ENCODE data around the gene EPHA8.

The EPHA8 gene

GRCh38 chr1:22625262-22625925 is 62.1 kb downstream of the EPHA8 start:
- no peak for DNase-seq

DNA sequence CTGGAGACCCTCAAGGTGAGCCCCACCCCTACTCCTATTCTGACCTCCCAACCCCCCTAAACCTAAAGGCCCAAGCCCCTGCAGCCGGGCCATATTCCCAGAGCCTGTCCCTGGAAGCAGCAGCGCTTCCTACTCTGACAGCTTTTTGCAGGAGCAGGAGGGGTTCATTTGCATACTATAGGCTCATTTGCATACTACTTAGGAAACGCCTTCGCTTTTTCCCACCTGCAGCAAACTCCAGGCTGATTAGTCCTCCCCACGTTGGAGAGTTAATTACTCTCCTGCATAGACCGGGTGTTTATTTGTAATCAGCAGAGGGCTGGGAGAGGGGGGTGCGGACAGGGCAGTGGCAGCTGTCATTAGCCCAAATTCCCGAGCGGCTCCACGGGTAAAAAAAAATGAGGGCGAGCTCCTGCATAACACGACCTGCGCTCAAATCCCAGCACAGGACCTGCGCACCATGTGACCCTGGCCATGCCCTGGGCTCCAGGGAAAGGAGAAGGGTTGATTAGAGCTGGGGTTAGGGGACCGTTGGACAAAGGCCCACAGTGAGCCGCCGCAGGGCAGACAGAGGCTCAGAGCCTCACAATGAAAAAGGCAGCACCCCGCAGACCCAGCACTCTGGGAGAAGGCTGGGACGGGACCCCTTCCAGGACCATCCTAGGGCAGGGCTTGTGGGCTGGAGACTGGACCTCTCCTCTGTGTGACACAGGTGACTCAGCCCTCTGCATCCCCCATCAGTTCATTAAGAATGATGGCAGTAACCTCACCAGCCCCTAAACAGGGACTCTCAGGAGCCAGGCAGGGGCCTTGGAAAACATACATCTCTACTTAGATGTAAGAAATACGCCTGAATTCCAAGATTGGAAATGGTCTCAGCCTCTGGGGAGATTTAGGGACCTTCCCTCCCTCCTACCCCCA is 63.2 kb downstream of the EPHA8 start:
- no peak for DNase-seq

- no peak for DNase-seq
Measured at GRCh38 chr1:22627331-22627730, 64.0 kb downstream of the EPHA8 start.

DNA sequence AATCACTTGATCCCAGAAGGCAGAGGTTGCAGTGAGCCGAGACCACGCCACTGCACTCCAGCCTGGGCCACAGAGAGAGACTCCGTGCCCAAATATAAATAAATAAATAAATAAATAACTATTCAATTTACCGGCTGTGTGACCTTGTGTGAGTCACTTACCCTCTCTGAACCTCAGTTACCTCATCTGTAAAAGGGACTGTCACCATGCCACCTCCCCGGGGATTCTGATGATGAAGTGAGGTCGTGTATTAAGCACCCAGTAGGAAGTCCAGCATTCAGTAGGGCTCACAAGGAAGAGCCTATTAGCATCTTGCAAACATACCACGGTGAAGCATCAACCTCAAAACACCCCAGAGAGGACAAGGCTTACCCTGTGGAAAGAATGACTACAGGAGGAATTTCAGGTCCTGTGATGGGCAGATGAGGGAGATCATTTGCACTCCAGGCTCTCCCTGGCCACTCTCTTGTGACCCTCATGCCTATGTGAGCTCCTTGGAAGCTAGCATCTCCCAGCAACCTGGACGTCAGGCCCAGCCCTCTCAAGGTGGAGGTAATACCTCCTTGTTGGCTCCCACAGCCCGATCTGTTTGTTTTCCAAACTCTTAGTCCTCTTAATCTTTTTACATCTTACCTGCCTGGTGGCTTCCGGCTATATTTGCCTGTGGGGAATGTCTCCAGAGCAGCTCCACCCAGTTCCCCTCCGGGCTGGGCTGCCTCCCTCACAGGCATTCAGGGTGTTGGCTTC is 65.6 kb downstream of the EPHA8 start:
- no peak for DNase-seq

- DNase-seq = no peak
Measured at GRCh38 chr1:22629886-22630285, 66.6 kb downstream of the EPHA8 start.

DNA sequence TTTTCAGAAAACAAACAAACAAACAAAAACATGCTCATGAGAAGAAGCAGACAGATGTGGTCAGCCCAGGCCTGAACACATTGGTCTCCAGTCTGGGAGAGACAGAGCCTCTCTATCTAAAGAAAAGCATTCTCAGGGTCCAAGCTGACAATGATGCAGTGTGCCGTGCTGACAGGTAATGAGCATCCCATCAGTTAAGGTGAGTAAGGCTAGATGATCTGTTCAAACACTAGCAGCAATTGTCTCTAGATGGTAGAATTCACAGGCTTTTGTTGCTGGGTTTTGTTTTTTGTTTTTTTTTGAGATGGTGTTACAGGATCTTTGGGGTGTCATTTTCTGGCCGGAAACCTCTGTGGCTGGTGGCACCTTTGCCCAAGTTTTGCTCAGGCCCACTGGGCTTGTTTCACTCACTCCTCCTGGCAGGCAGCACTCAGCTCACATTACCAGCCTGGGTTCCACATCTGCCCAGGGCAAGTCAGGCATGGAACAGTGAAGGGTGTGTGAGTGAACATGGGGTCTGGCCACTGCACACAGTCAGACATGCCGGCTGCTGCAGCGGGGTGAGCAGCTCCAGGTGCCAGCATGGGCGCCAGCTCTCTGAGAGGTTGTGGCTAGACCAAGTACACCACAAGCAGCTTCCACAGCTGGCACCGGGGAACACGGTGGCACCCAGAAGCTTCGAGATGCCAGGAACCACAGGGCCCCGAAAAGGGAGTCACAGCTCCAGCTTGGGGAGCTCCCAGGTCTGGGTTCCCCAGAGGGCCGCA is 70.6 kb downstream of the EPHA8 start:
- no peak for DNase-seq

GRCh38 chr1:22635436-22635835 is 72.1 kb downstream of the EPHA8 start:
- DNase-seq = no peak

- no peak for DNase-seq
Measured at GRCh38 chr1:22636353-22636752, 73.1 kb downstream of the EPHA8 start, which contains the start of gene C1QA. TSS of gene C1QA (plus strand) at chr1:22636628. CDS start at chr1:22637617, 989 bp downstream.

DNA sequence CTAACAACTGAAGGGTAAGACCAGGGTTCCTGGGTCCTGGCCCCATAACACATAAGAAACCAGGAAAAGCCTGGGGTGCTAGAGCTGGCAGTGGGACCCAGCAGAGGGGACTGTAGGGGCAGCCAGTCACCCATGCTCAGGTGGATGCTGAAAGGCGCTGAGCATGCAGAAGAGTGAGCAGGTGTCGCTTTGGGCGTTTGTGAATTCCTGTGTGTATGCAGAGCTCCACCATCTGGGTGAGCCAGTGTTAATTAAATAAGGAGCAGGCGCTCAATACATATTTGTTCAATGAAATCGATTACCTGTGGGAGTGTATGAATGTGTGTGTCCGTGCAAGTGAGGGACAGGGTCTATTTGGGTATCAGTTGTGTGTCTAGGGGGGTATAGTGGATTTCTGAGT is 73.6 kb downstream of the EPHA8 start:
- DNase-seq = no peak

DNA sequence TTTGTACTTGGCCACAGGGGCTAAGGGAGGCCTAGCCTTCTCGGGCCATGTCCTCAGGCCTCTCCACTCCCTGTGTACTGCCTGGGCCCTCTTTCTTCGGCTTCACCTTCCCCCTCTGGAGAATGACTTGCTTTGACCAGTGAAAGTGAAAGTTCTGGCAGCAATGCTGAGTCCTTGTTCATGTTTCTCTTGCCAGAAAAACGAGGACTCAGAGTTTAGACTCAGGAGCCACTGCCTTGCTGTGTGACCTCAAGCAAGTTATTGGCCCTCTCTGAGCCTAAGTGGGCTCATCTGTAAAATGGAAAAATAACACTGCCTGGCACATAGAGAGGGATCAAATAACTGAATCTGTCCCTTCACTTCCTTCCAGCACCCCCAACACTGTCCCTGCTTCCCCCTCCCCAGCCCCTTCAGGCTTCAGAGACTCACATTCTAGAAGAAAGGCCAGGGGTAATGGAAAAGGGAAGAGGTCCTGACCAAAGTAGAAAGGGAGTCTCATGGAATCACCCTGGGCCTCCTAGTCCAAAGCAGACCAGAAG is 74.7 kb downstream of the EPHA8 start:
- DNase-seq = no peak

DNA sequence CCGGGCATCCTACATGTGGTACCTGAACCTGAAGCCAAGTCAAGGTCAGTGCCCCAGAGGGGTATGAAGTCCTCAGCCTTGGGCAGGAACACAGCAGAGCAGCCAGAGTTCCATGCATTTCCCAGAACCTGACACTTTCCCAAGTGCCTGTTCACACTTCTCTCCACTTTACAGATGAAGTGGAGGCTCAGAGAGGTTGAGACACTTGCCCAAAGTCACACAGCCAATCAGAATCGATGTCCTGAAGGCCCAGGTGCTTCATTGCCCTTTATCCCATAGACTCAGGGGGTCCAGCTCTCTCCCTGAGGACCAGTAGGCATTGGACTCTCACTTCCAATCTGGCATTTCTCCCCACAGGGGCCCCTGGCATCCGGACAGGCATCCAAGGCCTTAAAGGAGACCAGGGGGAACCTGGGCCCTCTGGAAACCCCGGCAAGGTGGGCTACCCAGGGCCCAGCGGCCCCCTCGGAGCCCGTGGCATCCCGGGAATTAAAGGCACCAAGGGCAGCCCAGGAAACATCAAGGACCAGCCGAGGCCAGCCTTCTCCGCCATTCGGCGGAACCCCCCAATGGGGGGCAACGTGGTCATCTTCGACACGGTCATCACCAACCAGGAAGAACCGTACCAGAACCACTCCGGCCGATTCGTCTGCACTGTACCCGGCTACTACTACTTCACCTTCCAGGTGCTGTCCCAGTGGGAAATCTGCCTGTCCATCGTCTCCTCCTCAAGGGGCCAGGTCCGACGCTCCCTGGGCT is 75.4 kb downstream of the EPHA8 start:
- no peak for DNase-seq

GRCh38 chr1:22639286-22639685 is 76.0 kb downstream of the EPHA8 start:
- no peak for DNase-seq

GRCh38 chr1:22641247-22641646 is 78.0 kb downstream of the EPHA8 start:
- DNase-seq = no peak

DNA sequence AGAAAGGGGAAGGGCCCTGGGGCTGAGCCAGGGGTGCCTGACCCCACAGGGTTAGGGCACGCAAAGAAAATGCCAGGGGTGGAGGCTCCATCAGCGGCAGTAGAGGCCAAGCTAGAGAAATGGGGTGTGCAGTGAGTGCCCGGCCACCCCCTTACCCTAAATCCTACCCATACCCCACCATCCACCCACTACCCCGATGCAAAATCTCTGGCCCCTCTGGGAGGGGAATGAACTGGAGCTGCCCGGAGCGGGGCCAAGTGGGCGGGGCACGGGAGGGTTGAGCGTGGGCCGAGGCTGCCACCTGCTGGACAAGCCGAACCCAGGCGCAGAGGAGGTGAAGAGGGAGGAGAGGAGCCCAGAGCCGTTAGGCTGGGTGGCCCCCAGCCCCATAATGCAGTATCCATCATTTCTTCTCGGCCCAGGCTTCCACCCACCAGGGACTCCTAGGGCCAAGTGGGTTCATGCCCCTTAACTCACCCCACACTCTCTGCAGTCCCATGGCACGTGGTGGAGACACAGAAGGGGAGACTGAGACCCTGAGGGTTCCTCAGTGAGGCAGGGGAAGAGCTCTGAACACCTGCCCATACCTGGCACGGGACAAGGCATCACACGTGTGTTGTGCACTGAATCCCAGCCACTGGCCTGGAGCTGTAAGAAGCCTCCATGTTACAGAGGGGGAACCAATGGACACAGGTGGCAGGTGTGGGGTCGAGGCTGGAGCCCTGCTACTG is 78.8 kb downstream of the EPHA8 start:
- DNase-seq = peak; percentile 52 to 61

- no peak for DNase-seq
Measured at GRCh38 chr1:22643381-22643780, 80.1 kb downstream of the EPHA8 start, which contains the start of gene C1QC. TSS of gene C1QC (plus strand) at chr1:22643633. CDS start at chr1:22644024, 391 bp downstream.

DNA sequence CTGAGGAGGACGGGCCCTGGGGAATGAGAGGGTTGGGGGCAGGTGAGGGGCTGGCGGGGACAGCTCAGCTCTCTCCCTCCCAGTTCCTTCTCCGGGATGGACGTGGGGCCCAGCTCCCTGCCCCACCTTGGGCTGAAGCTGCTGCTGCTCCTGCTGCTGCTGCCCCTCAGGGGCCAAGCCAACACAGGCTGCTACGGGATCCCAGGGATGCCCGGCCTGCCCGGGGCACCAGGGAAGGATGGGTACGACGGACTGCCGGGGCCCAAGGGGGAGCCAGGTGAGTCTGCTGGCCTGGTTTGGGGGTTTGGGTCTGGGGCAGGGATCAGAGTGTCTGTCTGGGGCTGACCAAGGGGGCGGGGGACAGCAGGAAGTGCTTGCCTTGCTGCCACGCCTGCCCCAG is 80.6 kb downstream of the EPHA8 start:
- no peak for DNase-seq

DNA sequence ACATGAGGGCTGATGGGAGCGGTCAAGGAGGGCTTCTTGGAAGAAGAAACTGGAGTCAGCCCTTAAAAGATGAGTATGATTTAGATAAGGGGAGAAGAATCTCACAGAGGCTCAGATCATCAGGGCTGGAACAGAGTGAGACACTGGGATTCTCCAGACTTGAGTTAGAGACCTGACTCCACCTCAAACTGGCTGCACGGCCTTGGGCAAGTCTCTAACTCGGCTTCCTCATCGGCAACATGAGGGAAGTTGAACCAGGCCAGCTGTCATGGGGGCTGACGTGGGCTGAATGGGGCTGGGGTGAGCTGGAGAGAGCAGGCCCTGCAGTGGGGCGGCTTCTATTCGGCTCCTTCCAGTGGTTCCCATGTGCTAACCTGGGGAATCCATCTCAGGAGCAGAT is 82.6 kb downstream of the EPHA8 start:
- no peak for DNase-seq

DNA sequence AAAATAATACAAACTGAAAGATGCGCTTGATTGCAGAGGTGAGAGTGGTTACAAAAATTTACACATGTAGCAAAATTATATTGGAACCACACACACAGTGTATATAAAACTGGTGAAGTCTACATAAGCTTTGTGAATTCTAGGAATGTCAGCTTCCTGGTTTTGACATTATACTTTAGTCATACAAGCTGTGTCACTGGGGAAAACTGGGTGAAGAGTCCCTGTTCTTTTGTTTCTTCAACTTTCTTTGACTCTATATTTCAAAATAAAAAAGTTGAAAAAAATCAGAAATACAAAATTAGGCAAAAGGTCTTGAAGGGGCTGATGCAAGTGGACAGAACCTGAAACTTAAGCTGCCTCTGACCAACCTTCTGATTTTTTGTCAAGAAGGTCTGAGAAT is 83.1 kb downstream of the EPHA8 start:
- DNase-seq = no peak

GRCh38 chr1:22650089-22650693 is 86.9 kb downstream of the EPHA8 start:
- DNase-seq = no peak

All from activated CD4-positive, alpha-beta T cell treated with anti-CD3 and anti-CD28 coated beads, Interleukin-2, amount 50 U/mL, for 4 hours (primary cell).